HepG2 (cell line): Measurements from ENCODE around the gene TCF19. TPM values are rescaled to one million over a fixed set of nuclear protein-coding genes. Genes with fewer than 3 reads are reported as not detected.
"Not testable (repeated sequence)": the region's sequence is repeated elsewhere in the genome, so short reads cannot be mapped to it uniquely, and the experiment has no call there.

Experiments used
- ATAC-seq: fragments of 200-7000 bp; cut with Tn5 transposase; 3 replicates; pipeline ENCODE4 v1.9.1; 2020; ENCODE audit warnings: mild to moderate bottlenecking, moderate library complexity
- BruUV-seq: library from RNA; stranded (reverse); fragments of 400-500 nt; replicated peaks from 2 replicates; lab custom pipeline; 2021; lab: Mats Ljungman, UMichigan
- CTCF ChIA-PET: fragments of 300-600 bp; formaldehyde crosslinking; extraction: SDS; loops from one replicate; lab custom pipeline; 2021; ENCODE audit warnings: low total read pairs, inconsistent platforms, low intra/inter-chr PET ratio; lab: Yijun Ruan, JAX
- POLR2A ChIA-PET: fragments of 350-600 bp; sonication (Branson Sonifier 250); formaldehyde crosslinking; loops from one replicate; lab custom pipeline; 2020; ENCODE audit warnings: antibody characterized with exemption, inconsistent platforms; lab: Yijun Ruan, JAX
- DNase-seq: peaks from one replicate; pipeline ENCODE4 v3.0.0-alpha.2; 2015; ENCODE audit warnings: low spot score
- FAIRE-seq: peaks from 3 replicates; lab custom pipeline; 2011; peaks lifted over from hg19 to GRCh38; lab: Jason Lieb, UNC
- H2AFZ ChIP-seq: one replicate; pipeline ENCODE4 v1.6.1; 2011; ENCODE audit warnings: low read length, inconsistent platforms
- H3K27ac ChIP-seq: fragments of 300-600 bp; 3 replicates; pipeline ENCODE4 v1.8.0; 2011; ENCODE audit warnings: mixed run types, mild to moderate bottlenecking, mixed read lengths, low read length, inconsistent platforms; ENCODE audit not compliant: insufficient read depth; ENCODE audit errors: extremely low read length
- H3K27me3 ChIP-seq, 2 experiments: fragments of 200-600 bp in 1 of 2; 2 replicates in 1 of 2; 3 replicates in 1 of 2; pipeline versions ENCODE4 v1.6.0 to v1.8.0; 2011; ENCODE audit warnings: low read length in 2 of 2, mild to moderate bottlenecking in 2 of 2, moderate library complexity in 2 of 2, inconsistent platforms in 1 of 2; ENCODE audit not compliant: insufficient read depth in 2 of 2, control insufficient read depth in 1 of 2
- H3K36me3 ChIP-seq, 2 experiments: fragments of 200-600 bp in 1 of 2; replicated peaks in 1 of 2; 2 replicates in 1 of 2; 3 replicates in 1 of 2; pipeline versions ENCODE4 v1.5.1 to v1.8.0; 2011; ENCODE audit warnings: low read length in 2 of 2, inconsistent platforms in 1 of 2; ENCODE audit not compliant: insufficient read depth in 2 of 2, control insufficient read depth in 1 of 2
- H3K4me1 ChIP-seq: 2 replicates; pipeline ENCODE4 v1.5.1; 2012; ENCODE audit warnings: low read length, inconsistent platforms; ENCODE audit not compliant: insufficient read depth
- H3K4me2 ChIP-seq: 2 replicates; pipeline ENCODE4 v1.6.0; 2011; ENCODE audit warnings: low read depth, low read length, inconsistent platforms
- H3K4me3 ChIP-seq, 3 experiments: fragments of 200-600 bp in 1 of 3; sonication (generic), shearing (Covaris generic) in 1 of 3; replicated peaks in 1 of 3; 2 replicates each; pipeline ENCODE4 v1.5.1; 2011 to 2016; ENCODE audit warnings: low read length in 3 of 3, inconsistent platforms in 2 of 3, low read depth in 2 of 3, mild to moderate bottlenecking in 2 of 3, control low read depth in 1 of 3, mixed read lengths in 1 of 3; ENCODE audit not compliant: insufficient read depth in 1 of 3
- H3K79me2 ChIP-seq: one replicate; pipeline ENCODE4 v1.6.1; 2011; ENCODE audit warnings: low read length, inconsistent platforms; ENCODE audit not compliant: insufficient read depth
- H3K9ac ChIP-seq: 2 replicates; pipeline ENCODE4 v1.6.0; 2011; ENCODE audit warnings: mild to moderate bottlenecking, low read depth, low read length, inconsistent platforms; ENCODE audit not compliant: insufficient read depth
- H3K9me3 ChIP-seq: 2 replicates; pipeline ENCODE4 v1.5.1; 2012; ENCODE audit warnings: mild to moderate bottlenecking, low read length
- H4K20me1 ChIP-seq: 2 replicates; pipeline ENCODE4 v1.6.0; 2011; ENCODE audit warnings: inconsistent platforms, mild to moderate bottlenecking, low read length, moderate library complexity; ENCODE audit not compliant: insufficient read depth
- AHDC1 ChIP-seq: sonication (generic); formaldehyde crosslinking; IDR thresholded peaks from 2 replicates; pipeline ENCODE4 v1.5.1; 2020; ENCODE audit warnings: mild to moderate bottlenecking, missing genetic modification reagents, borderline replicate concordance
- FOXJ3 ChIP-seq: sonication (generic); formaldehyde crosslinking; IDR thresholded peaks from 2 replicates; pipeline ENCODE4 v1.4.0; 2020; ENCODE audit warnings: missing genetic modification reagents, mild to moderate bottlenecking, borderline replicate concordance
- HNF4A ChIP-seq: sonication (generic); formaldehyde crosslinking; IDR thresholded peaks from 2 replicates; pipeline ENCODE4 v1.4.0; 2020; ENCODE audit warnings: missing genetic modification reagents
- SAP130 ChIP-seq: IDR thresholded peaks from 2 replicates; pipeline ENCODE4 v1.6.1; 2016; ENCODE audit warnings: low read depth
- ZFX ChIP-seq: sonication (generic); formaldehyde crosslinking; IDR thresholded peaks from 2 replicates; pipeline ENCODE4 v1.4.0; 2020; ENCODE audit warnings: mild to moderate bottlenecking, low read depth, missing genetic modification reagents, moderate library complexity
- WGBS: methylation state at CpG from one replicate; pipeline ENCODE4 v1.1.6; 2017; ENCODE audit warnings: low lambda C conversion rate; 5-methylcytosine and 5-hydroxymethylcytosine counted together
- in situ Hi-C: cut with HindIII; loops from 2 replicates; pipeline ENCODE4 v1.10.0; 2017; ENCODE audit warnings: low pct_unique_long_range_greater_than_20kb; ENCODE audit not compliant: extremely low pct_ligation_motif_present
- intact Hi-C: fragments of 100-400 bp; cut with micrococcal nuclease; formaldehyde crosslinking; loops from one replicate; pipeline ENCODE4 v1.10.0; 2022; ENCODE audit not compliant: unreplicated experiment
- polyA plus RNA-seq, 8 experiments: library from polyadenylated mRNA; depleted of rRNA in 3 of 8; stranded (reverse) in 7 of 8; unstranded in 1 of 8; fragments of >200 nt; fragmentation: Illumina TruSeq in 4 of 8; extraction: Trizol in 4 of 8; gene quantifications; 2 replicates each; pipeline versions ENCODE4 v1.2.1 to v1.2.3, GENCODE V29; 2011 to 2016; ENCODE audit warnings: low read depth in 4 of 8, missing spikeins in 1 of 8, mixed read lengths in 1 of 8; ENCODE audit not compliant: insufficient read depth in 1 of 8
- total RNA-seq, 5 experiments: library from RNA; depleted of rRNA; stranded (reverse); fragments of >200 nt; fragmentation: Illumina TruSeq; extraction: Trizol; gene quantifications; 2 replicates each; pipeline ENCODE4 v1.2.3, GENCODE V29; 2016; ENCODE audit warnings: low read depth in 1 of 5

TCF19 gene
- total and polyA plus RNA-seq, 2 of the 13 experiments (the other 11 are each of a cell fraction or from before 2014, with no cell fraction given), result 4.9 to 22.2 TPM

GRCh38 chr6:31183287-31183686, 24.9 kb downstream of the TCF19 start (continued):
- TF ChIP-seq AHDC1, result 0 out of 2 replicates have a peak, but pooled peaks have one; percentile 29
- TF ChIP-seq HNF4A (CRISPR knock-in tag), result peak; percentile 63
- peak; percentile 28; the same call in 1 of the 2 replicates for TF ChIP-seq FOXJ3 (CRISPR knock-in tag)
- peak; percentile 70 for TF ChIP-seq SAP130 (CRISPR knock-in tag)

- Histone ChIP-seq H3K79me2 (peaks cover 49% of the 10 kb centered on the region), H3K36me3 (peaks cover 6 to 18% of the 10 kb centered on the region in 2 experiments; a peak in 3 of 5 replicates), H3K4me2 (peak overlapping the region; percentile 94), H3K4me3 (peak overlapping the region; percentile 22 to 87 (median 70); a peak in 5 of 6 replicates), H3K9ac (peak overlapping the region; percentile 47; the same call in 1 of the 2 replicates), H3K4me1 (peaks cover 44% of the 10 kb centered on the region)
- intact Hi-C loops, H4K20me1 ChIP-seq, H3K9me3 ChIP-seq, in situ Hi-C loops, DNase-seq, BruUV-seq, H3K27me3 ChIP-seq, H2AFZ ChIP-seq, H3K27ac ChIP-seq, FAIRE-seq, ATAC-seq, CTCF ChIA-PET: not testable (repeated sequence)
- whole genome bisulfite sequencing, result 65% methylated on average over 6 of the region's 6 CpGs
- POLR2A ChIA-PET, result interaction anchor here (1.6 kb wide), 1 partner anchor 270 kb away, joined by 3 read pairs; the partner anchor contains the start of gene VARS2
- peak; percentile 3; the same call in 1 of the 2 replicates for TF ChIP-seq ZFX (CRISPR knock-in tag)
Measured at GRCh38 chr6:31183859-31184258, 25.5 kb downstream of the TCF19 start.
